PC-9 (cell line): ENCODE results near the gene EIF3B. TPM values are rescaled to one million over a fixed set of nuclear protein-coding genes. Genes with fewer than 3 reads are reported as not detected.

Experiments
- BruUV-seq: library from RNA; stranded (reverse); fragments of 400-500 nt; replicated peaks from 2 replicates; lab custom pipeline; 2021; lab: Mats Ljungman, UMichigan
- CTCF ChIA-PET: fragments of 300-600 bp; sonication (Branson Sonifier 250); formaldehyde crosslinking; loops from one replicate; lab custom pipeline; 2022; ENCODE audit warnings: antibody characterized with exemption; lab: Charles Lee
- POLR2A ChIA-PET: fragments of 300-600 bp; sonication (Branson Sonifier 250); formaldehyde crosslinking; loops from one replicate; lab custom pipeline; 2022; ENCODE audit warnings: antibody characterized with exemption; ENCODE audit not compliant: unreplicated experiment; lab: Charles Lee
- DNase-seq, 2 experiments: peaks; one replicate each; pipeline versions ENCODE4 v3.0.0 to v3.0.0-alpha.2; 2015 to 2022; ENCODE audit warnings: mixed read lengths in 1 of 2
- H2AFZ ChIP-seq: fragments of 200-600 bp; sonication (generic); 2 replicates; pipeline ENCODE4 v1.8.1; 2017; ENCODE audit warnings: antibody characterized with exemption
- H3F3A ChIP-seq: fragments of 200-600 bp; sonication (generic); 2 replicates; pipeline ENCODE4 v1.8.1; 2017; ENCODE audit warnings: antibody characterized with exemption, mild to moderate bottlenecking, low read depth; ENCODE audit not compliant: insufficient read depth
- H3K27ac ChIP-seq: fragments of 200-600 bp; sonication (generic); 2 replicates; pipeline ENCODE4 v1.6.1; 2016; ENCODE audit warnings: mixed run types
- H3K27me3 ChIP-seq: fragments of 200-600 bp; sonication (generic); 2 replicates; pipeline ENCODE4 v1.6.1; 2016; ENCODE audit warnings: low read depth, mixed run types; ENCODE audit not compliant: insufficient read depth
- H3K36me3 ChIP-seq: fragments of 200-600 bp; sonication (generic); 2 replicates; pipeline ENCODE4 v1.6.1; 2016; ENCODE audit warnings: low read depth, mixed run types
- H3K4me1 ChIP-seq: fragments of 200-600 bp; sonication (generic); replicated peaks from 2 replicates; pipeline ENCODE4 v1.6.1; 2016; ENCODE audit warnings: mixed run types; ENCODE audit not compliant: insufficient read depth
- H3K4me2 ChIP-seq: fragments of 200-600 bp; sonication (generic); 2 replicates; pipeline ENCODE4 v1.6.1; 2017; ENCODE audit warnings: mixed run types
- H3K4me3 ChIP-seq: fragments of 200-600 bp; sonication (generic); 2 replicates; pipeline ENCODE4 v1.6.1; 2016; ENCODE audit warnings: mixed run types
- H3K79me2 ChIP-seq: fragments of 200-600 bp; sonication (generic); 2 replicates; pipeline ENCODE4 v1.6.1; 2017; ENCODE audit warnings: low read depth, mixed run types
- H3K9me2 ChIP-seq: fragments of 200-600 bp; sonication (generic); 2 replicates; pipeline ENCODE4 v1.8.1; 2017; ENCODE audit warnings: mild to moderate bottlenecking; ENCODE audit not compliant: insufficient read depth
- H3K9me3 ChIP-seq: fragments of 200-600 bp; sonication (generic); 2 replicates; pipeline ENCODE4 v1.8.1; 2016; ENCODE audit warnings: low read depth; ENCODE audit not compliant: insufficient read depth
- H4K20me1 ChIP-seq: fragments of 200-600 bp; sonication (generic); 2 replicates; pipeline ENCODE4 v1.8.1; 2017; ENCODE audit not compliant: insufficient read depth
- EZH2 ChIP-seq: fragments of 200-600 bp; sonication (generic); IDR thresholded peaks from 2 replicates; pipeline ENCODE4 v1.8.0; 2017; ENCODE audit warnings: antibody characterized with exemption, low read depth
- intact Hi-C: fragments of 100-400 bp; cut with micrococcal nuclease; formaldehyde crosslinking; loops from one replicate; pipeline ENCODE4 v1.10.0; 2022; ENCODE audit not compliant: unreplicated experiment
- total RNA-seq: library from RNA; stranded (reverse); gene quantifications from 2 replicates; pipeline ENCODE4 v1.2.3, GENCODE V29; 2021
- TF ChIP-seq, protein P1 (sequence below): fragments of 200-600 bp; sonication (generic); conservative IDR thresholded peaks from 2 replicates; pipeline ENCODE4 v1.6.1; 2017; ENCODE audit warnings: mixed run types, antibody characterized with exemption, mild to moderate bottlenecking, moderate library complexity

Gene EIF3B
- total RNA-seq, 1 experiment from 2014 or later, result 299 TPM

DNA sequence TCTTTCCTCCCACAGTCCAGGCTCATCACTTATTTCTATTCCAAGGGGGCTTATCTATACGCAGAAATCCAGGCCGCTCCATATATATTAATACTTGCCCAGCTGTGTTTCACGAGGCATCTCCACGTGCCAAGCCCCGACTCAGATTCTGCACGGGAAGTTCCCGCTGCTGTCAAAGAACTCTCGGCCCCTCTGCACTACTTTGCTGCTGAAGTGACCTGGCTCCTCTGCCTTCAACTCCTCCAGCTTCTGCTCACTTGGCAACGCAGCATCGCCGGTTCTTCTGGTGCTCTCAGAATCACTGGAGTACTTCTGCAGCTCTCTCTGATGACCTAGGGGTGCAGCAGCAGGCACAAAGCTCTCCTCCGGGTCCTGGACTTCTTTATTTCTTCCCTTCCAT is 39.1 kb downstream of the EIF3B start:
- Histone ChIP-seq H3K27me3 (no peaks in the 10 kb centered on the region), H3K36me3 (no peaks in the 10 kb centered on the region), H3K4me1 (peaks cover 6% of the 10 kb centered on the region; the same call in 1 of the 2 replicates), H3K9me2 (no peaks in the 10 kb centered on the region), H3K79me2 (no peaks in the 10 kb centered on the region), H3K4me2 (no peak overlapping the region), H3K4me3 (no peak overlapping the region), H3F3A (peaks cover 7% of the 10 kb centered on the region), H3K9me3 (no peaks in the 10 kb centered on the region), H4K20me1 (no peaks in the 10 kb centered on the region), H2AFZ (no peak overlapping the region), H3K27ac (no peak overlapping the region)
- no peak for DNase-seq
- intact Hi-C loops, result no loop called here
- TF ChIP-seq, protein P1, sequence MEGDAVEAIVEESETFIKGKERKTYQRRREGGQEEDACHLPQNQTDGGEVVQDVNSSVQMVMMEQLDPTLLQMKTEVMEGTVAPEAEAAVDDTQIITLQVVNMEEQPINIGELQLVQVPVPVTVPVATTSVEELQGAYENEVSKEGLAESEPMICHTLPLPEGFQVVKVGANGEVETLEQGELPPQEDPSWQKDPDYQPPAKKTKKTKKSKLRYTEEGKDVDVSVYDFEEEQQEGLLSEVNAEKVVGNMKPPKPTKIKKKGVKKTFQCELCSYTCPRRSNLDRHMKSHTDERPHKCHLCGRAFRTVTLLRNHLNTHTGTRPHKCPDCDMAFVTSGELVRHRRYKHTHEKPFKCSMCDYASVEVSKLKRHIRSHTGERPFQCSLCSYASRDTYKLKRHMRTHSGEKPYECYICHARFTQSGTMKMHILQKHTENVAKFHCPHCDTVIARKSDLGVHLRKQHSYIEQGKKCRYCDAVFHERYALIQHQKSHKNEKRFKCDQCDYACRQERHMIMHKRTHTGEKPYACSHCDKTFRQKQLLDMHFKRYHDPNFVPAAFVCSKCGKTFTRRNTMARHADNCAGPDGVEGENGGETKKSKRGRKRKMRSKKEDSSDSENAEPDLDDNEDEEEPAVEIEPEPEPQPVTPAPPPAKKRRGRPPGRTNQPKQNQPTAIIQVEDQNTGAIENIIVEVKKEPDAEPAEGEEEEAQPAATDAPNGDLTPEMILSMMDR, result no peak
- TF ChIP-seq EZH2, result no peak
- ChIA-PET CTCF (no interaction called here), POLR2A (no interaction called here)
- no TSS peak for BruUV-seq

DNA sequence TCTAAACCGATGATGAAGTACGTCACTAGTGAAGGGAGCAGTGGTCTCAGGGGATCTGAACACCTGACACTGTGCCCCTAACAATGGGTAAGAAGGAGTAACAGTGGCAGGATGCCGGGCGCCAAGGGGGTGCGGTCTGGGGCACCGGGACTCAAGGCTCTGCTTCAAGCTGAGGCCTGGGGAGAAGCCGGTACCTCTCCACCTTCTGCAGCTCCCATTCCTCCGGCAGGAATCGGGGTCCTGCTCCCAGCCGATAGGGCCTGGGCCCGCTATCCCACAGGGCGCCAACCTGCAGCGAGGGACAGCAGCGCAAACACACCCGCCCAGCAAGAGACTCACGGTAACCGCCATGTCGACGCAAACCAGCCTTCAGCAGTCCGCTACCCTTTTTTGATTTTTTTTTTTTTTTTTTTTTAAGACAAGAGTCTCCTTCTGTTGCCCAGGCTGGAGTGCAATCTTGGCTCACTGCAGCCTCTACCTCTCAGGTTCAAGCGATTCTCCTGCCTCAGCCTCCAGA is 40.0 kb downstream of the EIF3B start:
- no peak for TF ChIP-seq EZH2
- TF ChIP-seq, protein P1, result no peak
- Histone ChIP-seq H3K79me2 (no peaks in the 10 kb centered on the region), H2AFZ (no peak overlapping the region), H3K9me3 (no peaks in the 10 kb centered on the region), H3K4me1 (peaks cover 11% of the 10 kb centered on the region), H4K20me1 (no peaks in the 10 kb centered on the region), H3K27ac (no peak overlapping the region), H3K4me2 (no peak overlapping the region), H3K36me3 (no peaks in the 10 kb centered on the region), H3F3A (peaks cover 12% of the 10 kb centered on the region), H3K4me3 (no peak overlapping the region), H3K9me2 (no peaks in the 10 kb centered on the region), H3K27me3 (no peaks in the 10 kb centered on the region)
- DNase-seq, result no peak
- ChIA-PET POLR2A (no interaction called here), CTCF (no interaction called here)
- intact Hi-C loops, result no loop called here
- no TSS peak for BruUV-seq

DNA sequence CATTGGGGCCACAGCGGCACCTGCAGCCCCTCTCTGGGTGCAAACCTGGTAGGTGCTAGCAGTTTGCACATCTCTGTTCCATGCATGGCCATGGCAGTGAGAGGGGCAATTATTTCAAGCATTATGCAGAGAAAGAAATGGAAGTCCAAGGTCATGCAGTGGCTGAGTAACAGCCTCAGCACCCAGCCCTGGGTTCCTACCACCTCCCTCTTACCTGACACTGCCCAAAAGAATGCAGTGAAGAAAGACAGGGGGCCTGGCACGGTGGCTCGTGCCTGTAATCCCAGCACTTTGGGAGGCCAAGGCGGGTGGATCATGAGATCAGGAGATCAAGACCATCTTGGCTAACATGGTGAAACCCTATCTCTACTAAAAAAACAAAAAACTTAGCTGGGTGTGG is 43.9 kb downstream of the EIF3B start:
- H3K27ac ChIP-seq, result no peak overlapping the region
- no peak overlapping the region for H2AFZ ChIP-seq

More for the DNA sequence above, 43.9 kb downstream of the EIF3B start:
- H4K20me1 ChIP-seq, result no peaks in the 10 kb centered on the region
- no peaks in the 10 kb centered on the region for H3K36me3 ChIP-seq
- no peaks in the 10 kb centered on the region for H3K9me3 ChIP-seq
- POLR2A ChIA-PET, result no interaction called here
- H3K4me3 ChIP-seq, result no peak overlapping the region
- no peaks in the 10 kb centered on the region for H3K9me2 ChIP-seq
- CTCF ChIA-PET, result no interaction called here
- no peaks in the 10 kb centered on the region for H3K27me3 ChIP-seq
- no TSS peak for BruUV-seq
- intact Hi-C loops, result no loop called here
- TF ChIP-seq, protein P1, result no peak
- no peak for TF ChIP-seq EZH2
- H3K4me1 ChIP-seq, result peaks cover 22% of the 10 kb centered on the region
- no peak overlapping the region for H3K4me2 ChIP-seq
- H3F3A ChIP-seq, result peaks cover 31% of the 10 kb centered on the region
- H3K79me2 ChIP-seq, result no peaks in the 10 kb centered on the region
- DNase-seq, result no peak
